Ishikawa (cell line): ENCODE data around the gene AHNAK2.

Experiments used
- CEBPB ChIP-seq: IDR thresholded peaks from 2 replicates; pipeline ENCODE4 v1.6.1; 2012
- EP300 ChIP-seq: IDR thresholded peaks from 2 replicates; pipeline ENCODE4 v1.6.1; 2012; ENCODE audit warnings: borderline replicate concordance
- RAD21 ChIP-seq: IDR thresholded peaks from 2 replicates; pipeline ENCODE4 v1.6.1; 2012; ENCODE audit warnings: low read depth
- REST ChIP-seq: IDR thresholded peaks from 2 replicates; pipeline ENCODE4 v1.6.1; 2012; ENCODE audit warnings: low read depth, mild to moderate bottlenecking
- TCF12 ChIP-seq: IDR thresholded peaks from 2 replicates; pipeline ENCODE4 v1.6.1; 2012; ENCODE audit warnings: low read depth
- ZBTB7A ChIP-seq: IDR thresholded peaks from 2 replicates; pipeline ENCODE4 v1.6.1; 2012; ENCODE audit warnings: low read depth
- TF ChIP-seq, protein P1 (sequence below): IDR thresholded peaks from 2 replicates; pipeline ENCODE4 v1.6.1; 2012
- TF ChIP-seq, protein P2 (sequence below): IDR thresholded peaks from 2 replicates; pipeline ENCODE4 v1.6.1; 2012

GRCh38 chr14:105010106-105010505 is 31.9 kb upstream of the AHNAK2 start:
- no peak for TF ChIP-seq REST
- no peak for TF ChIP-seq EP300
- TF ChIP-seq, protein P1, sequence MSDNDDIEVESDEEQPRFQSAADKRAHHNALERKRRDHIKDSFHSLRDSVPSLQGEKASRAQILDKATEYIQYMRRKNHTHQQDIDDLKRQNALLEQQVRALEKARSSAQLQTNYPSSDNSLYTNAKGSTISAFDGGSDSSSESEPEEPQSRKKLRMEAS: no peak
- no peak for TF ChIP-seq ZBTB7A
- TF ChIP-seq RAD21: no peak
- TF ChIP-seq, protein P2, sequence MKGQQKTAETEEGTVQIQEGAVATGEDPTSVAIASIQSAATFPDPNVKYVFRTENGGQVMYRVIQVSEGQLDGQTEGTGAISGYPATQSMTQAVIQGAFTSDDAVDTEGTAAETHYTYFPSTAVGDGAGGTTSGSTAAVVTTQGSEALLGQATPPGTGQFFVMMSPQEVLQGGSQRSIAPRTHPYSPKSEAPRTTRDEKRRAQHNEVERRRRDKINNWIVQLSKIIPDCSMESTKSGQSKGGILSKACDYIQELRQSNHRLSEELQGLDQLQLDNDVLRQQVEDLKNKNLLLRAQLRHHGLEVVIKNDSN: no peak
- no peak for TF ChIP-seq TCF12
- no peak for TF ChIP-seq CEBPB
